HEK293T (cell line): Measurements from ENCODE around the gene CA12.

Experiments used
- CTCF ChIA-PET: fragments of 350-600 bp; formaldehyde crosslinking; extraction: SDS; loops from one replicate; lab custom pipeline; 2021; ENCODE audit warnings: antibody characterized with exemption, inconsistent platforms; lab: Yijun Ruan, JAX
- POLR2A ChIA-PET: fragments of 350-600 bp; formaldehyde crosslinking; extraction: SDS; loops from one replicate; lab custom pipeline; 2020; ENCODE audit warnings: antibody characterized with exemption, inconsistent platforms; lab: Yijun Ruan, JAX
- DNase-seq: peaks from one replicate; pipeline ENCODE4 v3.0.0; 2012; ENCODE audit warnings: mixed read lengths; ENCODE audit errors: extremely low spot score
- ARNT ChIP-seq: fragments of 450-650 bp; IDR thresholded peaks from 2 replicates; pipeline ENCODE4 v1.6.1; 2017; ENCODE audit warnings: mild to moderate bottlenecking
- BHLHE40 ChIP-seq: fragments of 450-650 bp; IDR thresholded peaks from 2 replicates; pipeline ENCODE4 v1.6.1; 2016; ENCODE audit warnings: mild to moderate bottlenecking, moderate library complexity, borderline replicate concordance
- CTBP1 ChIP-seq: fragments of 450-650 bp; IDR thresholded peaks from 2 replicates; pipeline ENCODE4 v1.6.1; 2016; ENCODE audit warnings: borderline replicate concordance
- ELF4 ChIP-seq: fragments of 450-650 bp; IDR thresholded peaks from 2 replicates; pipeline ENCODE4 v1.6.1; 2017; ENCODE audit warnings: antibody characterized with exemption
- FOXA1 ChIP-seq: fragments of 450-650 bp; IDR thresholded peaks from 2 replicates; pipeline ENCODE4 v1.6.1; 2016; ENCODE audit warnings: mild to moderate bottlenecking
- FOXK2 ChIP-seq: fragments of 450-650 bp; IDR thresholded peaks from 2 replicates; pipeline ENCODE4 v1.6.1; 2016; ENCODE audit warnings: mild to moderate bottlenecking
- FOXM1 ChIP-seq: fragments of 450-650 bp; IDR thresholded peaks from 2 replicates; pipeline ENCODE4 v1.6.1; 2017; ENCODE audit warnings: mild to moderate bottlenecking, borderline replicate concordance
- HDGF ChIP-seq: fragments of 450-650 bp; IDR thresholded peaks from 2 replicates; pipeline ENCODE4 v1.6.1; 2017; ENCODE audit warnings: antibody characterized with exemption, borderline replicate concordance
- L3MBTL2 ChIP-seq: fragments of 450-650 bp; conservative IDR thresholded peaks from 2 replicates; pipeline ENCODE4 v1.6.1; 2016; ENCODE audit warnings: mild to moderate bottlenecking
- LEF1 ChIP-seq: fragments of 450-650 bp; IDR thresholded peaks from 2 replicates; pipeline ENCODE4 v1.6.1; 2017; ENCODE audit warnings: mild to moderate bottlenecking, borderline replicate concordance
- NFRKB ChIP-seq: fragments of 450-650 bp; IDR thresholded peaks from 2 replicates; pipeline ENCODE4 v1.6.1; 2016; ENCODE audit warnings: mild to moderate bottlenecking, moderate library complexity
- PKNOX1 ChIP-seq: fragments of 450-650 bp; IDR thresholded peaks from 2 replicates; pipeline ENCODE4 v1.6.1; 2016
- SP1 ChIP-seq: fragments of 450-650 bp; IDR thresholded peaks from 2 replicates; pipeline ENCODE4 v1.6.1; 2017
- SUZ12 ChIP-seq: fragments of 450-650 bp; IDR thresholded peaks from 2 replicates; pipeline ENCODE4 v1.6.1; 2016; ENCODE audit warnings: mild to moderate bottlenecking
- TARDBP ChIP-seq: fragments of 450-650 bp; IDR thresholded peaks from 2 replicates; pipeline ENCODE4 v1.6.1; 2016
- ZNF384 ChIP-seq: fragments of 450-650 bp; IDR thresholded peaks from 2 replicates; pipeline ENCODE4 v1.6.1; 2016

The CA12 gene

GRCh38 chr15:63379492-63380150 is 2.0 kb downstream of the CA12 start:
- no peak for DNase-seq
- ChIA-PET CTCF (no interaction called here), POLR2A (no interaction called here)
- no peak for TF ChIP-seq FOXA1
- TF ChIP-seq LEF1, result no peak
- no peak for TF ChIP-seq SP1
- TF ChIP-seq HDGF, result no peak
- no peak for TF ChIP-seq FOXK2
- no peak for TF ChIP-seq PKNOX1
- TF ChIP-seq ARNT, result no peak
- no peak for TF ChIP-seq FOXM1
- TF ChIP-seq NFRKB, result no peak

GRCh38 chr15:63378946-63379345 is 2.7 kb downstream of the CA12 start:
- TF ChIP-seq FOXA1, result no peak
- TF ChIP-seq SUZ12, result no peak
- no peak for TF ChIP-seq PKNOX1
- no peak for TF ChIP-seq TARDBP
- no peak for TF ChIP-seq NFRKB
- TF ChIP-seq HDGF, result no peak
- no peak for TF ChIP-seq ELF4
- no peak for TF ChIP-seq L3MBTL2
- TF ChIP-seq ARNT, result no peak
- TF ChIP-seq ZNF384, result no peak
- no peak for TF ChIP-seq BHLHE40
- no peak for TF ChIP-seq FOXM1
- TF ChIP-seq SP1, result no peak
- TF ChIP-seq FOXK2, result no peak
- TF ChIP-seq CTBP1, result no peak
- no peak for TF ChIP-seq LEF1
- ChIA-PET CTCF (interaction anchor here (0.6 kb wide), 1 partner anchor 38 kb away, joined by 3 read pairs; no protein-coding TSS in a partner anchor), POLR2A (no interaction called here)
- no peak for DNase-seq

DNA sequence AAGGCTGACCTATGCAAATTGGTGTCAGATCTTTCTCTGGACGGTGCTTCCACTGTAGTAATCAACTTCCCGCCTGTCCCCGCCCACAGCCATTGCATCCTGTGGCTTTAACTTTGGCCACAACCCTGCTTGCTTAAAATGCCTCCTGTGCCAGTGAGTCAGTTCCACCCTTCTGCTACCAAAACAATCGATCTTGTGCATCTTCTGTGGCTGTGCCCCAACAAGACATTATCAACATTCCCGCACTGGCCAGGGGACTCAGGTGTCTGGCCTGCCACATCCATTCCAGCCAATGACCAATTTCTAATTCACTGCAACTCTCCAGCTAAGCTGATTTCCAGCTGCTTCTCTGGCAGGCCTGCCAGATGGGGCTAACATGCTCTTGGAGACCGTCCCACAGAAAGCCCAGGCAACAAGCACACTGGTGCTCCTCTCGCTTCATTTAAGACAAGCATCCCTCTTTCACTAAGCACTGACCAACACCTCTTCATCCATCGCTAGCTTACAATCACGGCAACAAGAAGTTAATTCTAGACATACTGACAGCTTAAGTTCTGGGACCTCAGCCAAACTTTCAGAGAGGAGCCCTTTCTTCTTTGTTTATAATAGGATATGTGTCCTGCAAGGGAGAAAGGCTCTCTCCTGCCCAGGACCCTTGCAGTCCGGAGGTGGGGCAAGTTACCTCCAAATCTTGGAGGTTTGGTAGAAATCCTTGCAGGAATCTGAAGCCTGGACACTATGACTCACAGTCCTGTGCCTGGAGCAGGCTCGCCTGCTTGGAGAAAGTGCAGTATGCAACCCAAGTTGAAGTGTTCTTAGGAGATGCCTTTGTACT is 6.7 kb downstream of the CA12 start:
- TF ChIP-seq FOXK2 (no peak), LEF1 (no peak), CTBP1 (no peak), ZNF384 (no peak), L3MBTL2 (no peak), HDGF (no peak), TARDBP (no peak), NFRKB (no peak), FOXA1 (no peak), ELF4 (no peak), SP1 (no peak), SUZ12 (no peak), BHLHE40 (no peak), FOXM1 (no peak), ARNT (no peak), PKNOX1 (no peak)
- ChIA-PET CTCF (no interaction called here), POLR2A (no interaction called here)
- DNase-seq, result no peak

DNA sequence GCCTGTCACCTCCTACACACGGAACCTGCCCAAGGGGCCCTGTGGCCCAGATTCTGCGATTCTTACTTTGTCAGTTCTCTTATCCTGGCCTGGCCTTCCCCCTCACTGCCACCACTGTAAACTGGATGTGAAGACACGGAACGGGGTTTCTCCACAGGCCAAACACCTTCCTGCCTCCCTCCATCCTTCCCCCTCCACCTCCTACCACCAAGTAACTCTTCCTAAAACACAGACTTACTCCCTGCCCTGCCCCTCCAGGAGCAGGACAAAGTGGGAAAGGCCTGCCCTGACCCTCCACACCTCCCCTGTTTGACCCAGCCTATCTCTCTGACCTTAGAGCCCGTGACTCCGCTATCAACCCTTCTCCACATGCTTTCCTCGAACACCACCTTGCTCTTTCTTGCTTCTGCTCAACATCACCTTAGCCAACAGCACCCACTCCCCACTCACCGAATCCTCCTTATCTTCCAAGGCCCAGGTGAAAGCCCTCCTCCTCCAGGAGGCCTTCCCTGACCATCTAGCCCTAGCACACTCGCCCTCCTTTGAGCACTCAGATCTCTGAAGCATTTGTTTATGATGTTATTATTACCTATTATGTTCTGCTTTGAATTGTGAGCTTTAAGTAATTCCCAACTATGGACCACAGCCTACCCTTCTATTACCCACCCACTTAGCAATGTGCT is 7.6 kb downstream of the CA12 start:
- DNase-seq, result no peak
- ChIA-PET POLR2A (no interaction called here), CTCF (no interaction called here)
- TF ChIP-seq SUZ12 (no peak), LEF1 (no peak), ZNF384 (no peak), L3MBTL2 (no peak), ELF4 (no peak), PKNOX1 (no peak), FOXM1 (no peak), CTBP1 (no peak), SP1 (no peak), HDGF (no peak), FOXK2 (no peak), BHLHE40 (no peak), FOXA1 (no peak), ARNT (no peak), TARDBP (no peak), NFRKB (no peak)
